Activated naive CD8-positive, alpha-beta T cell treated with anti-CD3 and anti-CD28 coated beads, Interleukin-2, amount 10 ng/mL, durations not matched to agents 7 days and 5 days (primary cell): ENCODE data around the gene ROBO1. TPM values are rescaled to one million over a fixed set of nuclear protein-coding genes. Genes with fewer than 3 reads are reported as not detected.

Experiments used
- ATAC-seq: fragments of 150-1000 bp; cut with Tn5 transposase; one replicate; pipeline ENCODE4 v1.10.0; 2021; ENCODE audit warnings: low read depth, moderate library complexity
- POLR2A ChIA-PET: fragments of 350-600 bp; sonication (Branson Sonifier 250); formaldehyde crosslinking; loops from one replicate; lab custom pipeline; 2021; ENCODE audit warnings: antibody characterized with exemption; lab: Charles Lee
- DNase-seq: peaks from one replicate; pipeline ENCODE4 v3.0.0; 2021
- H3K27ac Mint-ChIP-seq: one replicate; pipeline ENCODE4 v1.8.0; 2022; ENCODE audit warnings: mild to moderate bottlenecking, mixed read lengths
- H3K27me3 Mint-ChIP-seq: one replicate; pipeline ENCODE4 v1.8.0; 2022; ENCODE audit warnings: mild to moderate bottlenecking, moderate library complexity, mixed read lengths
- H3K36me3 Mint-ChIP-seq: one replicate; pipeline ENCODE4 v1.8.0; 2021; ENCODE audit warnings: mild to moderate bottlenecking, mixed read lengths
- H3K4me1 Mint-ChIP-seq: one replicate; pipeline ENCODE4 v1.8.0; 2021; ENCODE audit warnings: mixed read lengths
- H3K4me3 Mint-ChIP-seq: one replicate; pipeline ENCODE4 v1.8.0; 2022; ENCODE audit warnings: mild to moderate bottlenecking, moderate library complexity, mixed read lengths
- H3K9me3 Mint-ChIP-seq: one replicate; pipeline ENCODE4 v1.8.0; 2021; ENCODE audit warnings: mixed read lengths
- total RNA-seq, 2 experiments: library from RNA; stranded (reverse); gene quantifications; one replicate each; pipeline ENCODE4 v1.2.3, GENCODE V29; 2021

Gene ROBO1
- total RNA-seq, 2 experiments from 2014 or later = 5.3 to 5.4 TPM

- Mint-ChIP-seq H3K9me3 (no peaks in the 10 kb centered on the region), H3K36me3 (no peaks in the 10 kb centered on the region), H3K4me3 (no peak overlapping the region), H3K27ac (no peak overlapping the region), H3K27me3 (no peaks in the 10 kb centered on the region), H3K4me1 (no peaks in the 10 kb centered on the region)
- POLR2A ChIA-PET = no interaction called here
- no peak for ATAC-seq
- DNase-seq = no peak
These were observed 198.9 kb downstream of the ROBO1 start for GRCh38 chr3:79568938-79569337.

- Mint-ChIP-seq H3K27me3 (no peaks in the 10 kb centered on the region), H3K9me3 (peaks cover 2% of the 10 kb centered on the region), H3K36me3 (no peaks in the 10 kb centered on the region), H3K4me1 (no peaks in the 10 kb centered on the region), H3K4me3 (no peak overlapping the region), H3K27ac (no peak overlapping the region)
- no peak for DNase-seq
- POLR2A ChIA-PET = no interaction called here
- no peak for ATAC-seq
These were observed 203.6 kb downstream of the ROBO1 start for GRCh38 chr3:79564192-79564591.

GRCh38 chr3:79560698-79561097, 207.1 kb downstream of the ROBO1 start:
- Mint-ChIP-seq H3K4me3 (no peak overlapping the region), H3K4me1 (no peaks in the 10 kb centered on the region), H3K27ac (no peak overlapping the region), H3K27me3 (no peaks in the 10 kb centered on the region), H3K36me3 (no peaks in the 10 kb centered on the region), H3K9me3 (peaks cover 2% of the 10 kb centered on the region)
- no peak for ATAC-seq
- no peak for DNase-seq
- POLR2A ChIA-PET = no interaction called here

- Mint-ChIP-seq H3K4me3 (no peak overlapping the region), H3K36me3 (no peaks in the 10 kb centered on the region), H3K9me3 (peaks cover 2% of the 10 kb centered on the region), H3K4me1 (no peaks in the 10 kb centered on the region), H3K27ac (no peak overlapping the region), H3K27me3 (no peaks in the 10 kb centered on the region)
- ATAC-seq (no peak), DNase-seq (no peak)
- POLR2A ChIA-PET = no interaction called here
These were observed 208.9 kb downstream of the ROBO1 start for GRCh38 chr3:79558943-79559342.

GRCh38 chr3:79555655-79556054, 212.1 kb downstream of the ROBO1 start:
- no peak overlapping the region for H3K27ac Mint-ChIP-seq
- POLR2A ChIA-PET = no interaction called here

GRCh38 chr3:79551997-79552396, 215.8 kb downstream of the ROBO1 start:
- H3K27ac Mint-ChIP-seq = no peak overlapping the region
- H3K27me3 Mint-ChIP-seq = no peaks in the 10 kb centered on the region
- no peaks in the 10 kb centered on the region for H3K36me3 Mint-ChIP-seq
- POLR2A ChIA-PET = no interaction called here
- ATAC-seq (no peak), DNase-seq (no peak)
- H3K9me3 Mint-ChIP-seq = no peaks in the 10 kb centered on the region
- H3K4me1 Mint-ChIP-seq = no peaks in the 10 kb centered on the region
- no peak overlapping the region for H3K4me3 Mint-ChIP-seq

More at GRCh38 chr3:79555655-79556054, 212.1 kb downstream of the ROBO1 start:
- Mint-ChIP-seq H3K4me3 (no peak overlapping the region), H3K4me1 (no peaks in the 10 kb centered on the region), H3K9me3 (no peaks in the 10 kb centered on the region), H3K36me3 (no peaks in the 10 kb centered on the region), H3K27me3 (no peaks in the 10 kb centered on the region)
- DNase-seq = no peak
- no peak for ATAC-seq

GRCh38 chr3:79551321-79551892, 216.4 kb downstream of the ROBO1 start:
- no peak for DNase-seq
- Mint-ChIP-seq H3K36me3 (no peaks in the 10 kb centered on the region), H3K27ac (no peak overlapping the region), H3K9me3 (no peaks in the 10 kb centered on the region), H3K4me1 (no peaks in the 10 kb centered on the region), H3K27me3 (no peaks in the 10 kb centered on the region), H3K4me3 (no peak overlapping the region)
- no peak for ATAC-seq
- POLR2A ChIA-PET = no interaction called here

- peaks cover 1% of the 10 kb centered on the region for H3K9me3 Mint-ChIP-seq
- H3K27ac Mint-ChIP-seq = no peak overlapping the region
- POLR2A ChIA-PET = no interaction called here
- H3K36me3 Mint-ChIP-seq = no peaks in the 10 kb centered on the region
- no peaks in the 10 kb centered on the region for H3K4me1 Mint-ChIP-seq
- no peak overlapping the region for H3K4me3 Mint-ChIP-seq
- no peak for DNase-seq
- ATAC-seq = no peak
- no peaks in the 10 kb centered on the region for H3K27me3 Mint-ChIP-seq
These were observed 224.4 kb downstream of the ROBO1 start for GRCh38 chr3:79543218-79543982.

GRCh38 chr3:79534727-79535126, 233.1 kb downstream of the ROBO1 start:
- H3K4me3 Mint-ChIP-seq = no peak overlapping the region
- H3K9me3 Mint-ChIP-seq = peaks cover 1% of the 10 kb centered on the region
- H3K4me1 Mint-ChIP-seq = no peaks in the 10 kb centered on the region
- no peaks in the 10 kb centered on the region for H3K27me3 Mint-ChIP-seq
- H3K27ac Mint-ChIP-seq = no peak overlapping the region
- no peak for DNase-seq
- POLR2A ChIA-PET = no interaction called here
- no peaks in the 10 kb centered on the region for H3K36me3 Mint-ChIP-seq
- no peak for ATAC-seq

GRCh38 chr3:79531566-79532295, 236.1 kb downstream of the ROBO1 start:
- Mint-ChIP-seq H3K27ac (no peak overlapping the region), H3K27me3 (no peaks in the 10 kb centered on the region), H3K36me3 (no peaks in the 10 kb centered on the region), H3K4me3 (no peak overlapping the region), H3K9me3 (peaks cover 1% of the 10 kb centered on the region), H3K4me1 (no peaks in the 10 kb centered on the region)
- DNase-seq (no peak), ATAC-seq (no peak)
- POLR2A ChIA-PET = no interaction called here

- ATAC-seq = no peak
- Mint-ChIP-seq H3K4me3 (no peak overlapping the region), H3K36me3 (no peaks in the 10 kb centered on the region), H3K9me3 (no peaks in the 10 kb centered on the region), H3K27ac (no peak overlapping the region), H3K4me1 (peaks cover 1% of the 10 kb centered on the region), H3K27me3 (no peaks in the 10 kb centered on the region)
- DNase-seq = no peak
- POLR2A ChIA-PET = no interaction called here
These were observed 246.5 kb downstream of the ROBO1 start for GRCh38 chr3:79521221-79521848.

- no peak overlapping the region for H3K27ac Mint-ChIP-seq
- no peak for ATAC-seq
- H3K36me3 Mint-ChIP-seq = no peaks in the 10 kb centered on the region
- no peak for DNase-seq
- no peaks in the 10 kb centered on the region for H3K9me3 Mint-ChIP-seq
- H3K27me3 Mint-ChIP-seq = no peaks in the 10 kb centered on the region
- H3K4me3 Mint-ChIP-seq = no peak overlapping the region
- POLR2A ChIA-PET = no interaction called here
- H3K4me1 Mint-ChIP-seq = peaks cover 1% of the 10 kb centered on the region
These were observed 249.9 kb downstream of the ROBO1 start for GRCh38 chr3:79517766-79518413.

- no peak for DNase-seq
- no peak for ATAC-seq
- Mint-ChIP-seq H3K27ac (no peak overlapping the region), H3K36me3 (no peaks in the 10 kb centered on the region), H3K4me1 (peaks cover 1% of the 10 kb centered on the region), H3K27me3 (no peaks in the 10 kb centered on the region), H3K4me3 (no peak overlapping the region), H3K9me3 (no peaks in the 10 kb centered on the region)
- POLR2A ChIA-PET = no interaction called here
These were observed 251.0 kb downstream of the ROBO1 start for GRCh38 chr3:79516795-79517194.
